ENCODE data around the gene CHRNA7. TPM values are rescaled to one million over a fixed set of nuclear protein-coding genes. Genes with fewer than 3 reads are reported as not detected.
"Not testable (repeated sequence)": the region's sequence is repeated elsewhere in the genome, so short reads cannot be mapped to it uniquely, and the experiment has no call there.

The CHRNA7 gene
- total RNA-seq, 4 donors from 2014 or later: 10.7 to 55.9 (median 38.2) TPM

DNA sequence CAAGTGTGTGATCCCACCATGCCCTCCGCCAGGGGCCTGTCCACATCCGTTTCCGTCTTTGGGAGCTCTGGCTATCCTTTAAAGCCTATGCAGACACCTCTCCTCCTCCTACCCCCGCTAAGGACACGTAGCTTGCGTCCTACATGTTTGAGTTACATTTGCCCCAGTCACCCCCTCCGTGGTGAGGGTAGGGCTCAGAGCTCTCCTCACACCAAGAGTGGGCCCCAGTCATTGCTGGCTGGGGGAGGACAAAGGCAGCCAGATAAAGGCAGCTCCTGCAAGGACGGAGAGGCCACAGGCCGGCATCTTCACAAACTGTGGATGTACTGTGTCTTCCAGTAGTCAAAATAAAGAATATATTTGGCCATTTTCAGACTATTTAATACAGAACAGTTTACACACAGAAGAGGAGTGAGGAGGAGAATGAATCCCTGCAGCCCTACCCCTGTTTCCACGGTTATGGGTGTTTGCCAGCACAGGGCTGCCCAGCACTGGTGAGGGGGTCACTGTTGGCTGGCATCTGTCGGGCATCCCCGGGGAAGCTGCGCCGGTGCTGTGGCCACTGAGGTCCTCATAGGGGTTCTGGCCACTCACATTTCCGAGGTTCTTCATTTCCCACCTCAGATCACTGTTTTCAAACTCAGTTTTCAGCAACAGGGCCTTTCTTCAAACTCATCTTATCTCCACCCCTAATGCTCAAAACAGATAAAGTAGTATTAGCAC, 118.7 kb downstream of the CHRNA7 start:
- no peak overlapping the region for H3K27ac ChIP-seq
- no peaks in the 10 kb centered on the region for H3K9me3 ChIP-seq
- H3K4me3 ChIP-seq: no peak overlapping the region
- TF ChIP-seq, protein P1, sequence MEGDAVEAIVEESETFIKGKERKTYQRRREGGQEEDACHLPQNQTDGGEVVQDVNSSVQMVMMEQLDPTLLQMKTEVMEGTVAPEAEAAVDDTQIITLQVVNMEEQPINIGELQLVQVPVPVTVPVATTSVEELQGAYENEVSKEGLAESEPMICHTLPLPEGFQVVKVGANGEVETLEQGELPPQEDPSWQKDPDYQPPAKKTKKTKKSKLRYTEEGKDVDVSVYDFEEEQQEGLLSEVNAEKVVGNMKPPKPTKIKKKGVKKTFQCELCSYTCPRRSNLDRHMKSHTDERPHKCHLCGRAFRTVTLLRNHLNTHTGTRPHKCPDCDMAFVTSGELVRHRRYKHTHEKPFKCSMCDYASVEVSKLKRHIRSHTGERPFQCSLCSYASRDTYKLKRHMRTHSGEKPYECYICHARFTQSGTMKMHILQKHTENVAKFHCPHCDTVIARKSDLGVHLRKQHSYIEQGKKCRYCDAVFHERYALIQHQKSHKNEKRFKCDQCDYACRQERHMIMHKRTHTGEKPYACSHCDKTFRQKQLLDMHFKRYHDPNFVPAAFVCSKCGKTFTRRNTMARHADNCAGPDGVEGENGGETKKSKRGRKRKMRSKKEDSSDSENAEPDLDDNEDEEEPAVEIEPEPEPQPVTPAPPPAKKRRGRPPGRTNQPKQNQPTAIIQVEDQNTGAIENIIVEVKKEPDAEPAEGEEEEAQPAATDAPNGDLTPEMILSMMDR (IDR thresholded peaks at IDR 0.05): no peak
- no peaks in the 10 kb centered on the region for H3K27me3 ChIP-seq
- H3K4me1 ChIP-seq: no peaks in the 10 kb centered on the region
- no peaks in the 10 kb centered on the region for H3K36me3 ChIP-seq
- DNase-seq: no peak

DNA sequence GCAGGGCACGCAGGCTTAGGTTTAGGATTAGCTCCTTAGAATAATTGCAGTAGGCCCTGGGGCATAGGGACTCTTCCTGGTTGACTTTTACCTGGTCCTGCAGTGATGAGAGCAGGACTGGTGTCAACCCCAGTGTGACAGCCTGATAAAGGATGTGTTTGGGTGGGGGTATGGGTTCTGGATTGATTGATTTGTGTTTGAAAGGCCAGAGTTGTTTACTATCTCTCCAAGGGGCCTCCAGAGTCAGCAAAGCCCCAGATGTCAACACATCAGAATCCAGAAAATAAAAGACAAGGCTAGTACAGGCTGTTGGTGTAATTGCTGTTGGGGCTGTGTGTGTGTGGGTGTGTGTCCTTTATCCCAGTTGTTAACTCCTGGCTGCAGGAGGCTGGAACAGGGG, 122.3 kb downstream of the CHRNA7 start:
- DNase-seq: no peak
- H3K9me3 ChIP-seq: no peaks in the 10 kb centered on the region
- no peaks in the 10 kb centered on the region for H3K4me1 ChIP-seq
- H3K4me3 ChIP-seq: no peak overlapping the region
- TF ChIP-seq POLR2A (IDR thresholded peaks at IDR 0.05): no peak
- TF ChIP-seq, protein P1 (IDR thresholded peaks at IDR 0.05): no peak
- H3K27me3 ChIP-seq: no peaks in the 10 kb centered on the region
- H3K36me3 ChIP-seq: no peaks in the 10 kb centered on the region
- H3K27ac ChIP-seq: no peak overlapping the region

DNA sequence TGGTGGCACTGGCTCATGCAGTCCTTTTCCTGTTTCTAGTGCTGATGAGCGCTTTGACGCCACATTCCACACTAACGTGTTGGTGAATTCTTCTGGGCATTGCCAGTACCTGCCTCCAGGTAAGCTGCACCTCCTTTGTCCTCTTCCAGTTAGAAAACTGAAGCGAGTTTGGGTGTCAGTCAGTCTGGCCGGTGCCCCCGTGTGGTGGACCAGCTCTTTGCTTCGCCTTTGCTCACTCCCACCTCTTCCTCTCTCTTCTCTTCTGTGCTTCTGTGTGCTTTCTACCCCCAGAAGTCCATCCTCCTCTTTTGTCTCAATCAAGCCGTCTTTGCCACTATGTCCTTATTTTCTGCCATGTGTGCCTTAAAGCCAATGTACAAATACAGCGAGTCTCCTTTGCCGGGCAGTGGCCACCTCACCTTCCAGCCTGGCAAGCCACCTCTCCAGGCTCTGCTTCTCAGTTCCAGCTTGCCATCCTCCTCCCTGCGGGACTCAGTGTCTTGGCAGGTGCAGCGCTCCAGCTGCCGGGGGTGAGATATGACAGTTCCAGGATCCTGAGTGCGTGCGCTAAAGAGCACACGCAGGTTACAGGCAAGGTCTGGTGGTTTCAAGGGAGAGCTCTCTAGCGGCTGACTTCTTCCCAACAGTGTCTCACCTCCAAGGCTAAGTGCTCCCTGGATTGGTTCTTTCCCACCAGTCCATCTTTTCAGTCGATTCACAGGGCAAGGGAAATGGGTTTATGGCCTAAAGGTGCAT, 123.7 kb downstream of the CHRNA7 start:
- not testable (repeated sequence) for H3K27ac ChIP-seq, H3K36me3 ChIP-seq, H3K4me3 ChIP-seq

DNA sequence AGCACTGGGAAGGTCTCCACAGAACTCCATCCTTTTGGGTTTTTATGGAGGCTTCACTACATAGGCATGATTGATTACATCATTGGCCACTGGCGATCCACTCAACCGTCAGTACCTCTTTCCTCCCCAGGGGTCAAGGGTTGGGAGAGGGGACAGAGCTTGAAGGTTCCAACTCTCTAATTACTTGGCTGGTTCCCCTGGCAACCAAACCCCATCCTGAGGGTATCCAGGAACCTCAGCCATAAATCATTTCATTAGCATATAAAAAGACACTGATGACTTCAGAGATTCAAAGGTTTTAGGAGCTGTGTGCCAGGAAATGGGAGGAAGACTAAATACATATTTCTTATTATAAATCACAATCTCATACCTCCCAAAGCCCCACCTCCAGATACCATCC, 131.8 kb downstream of the CHRNA7 start:
- not testable (repeated sequence) for H3K27ac ChIP-seq, H3K4me3 ChIP-seq

More for the DNA sequence above, 123.7 kb downstream of the CHRNA7 start:
- not testable (repeated sequence) for DNase-seq, H3K27me3 ChIP-seq, H3K4me1 ChIP-seq, H3K9me3 ChIP-seq

DNA sequence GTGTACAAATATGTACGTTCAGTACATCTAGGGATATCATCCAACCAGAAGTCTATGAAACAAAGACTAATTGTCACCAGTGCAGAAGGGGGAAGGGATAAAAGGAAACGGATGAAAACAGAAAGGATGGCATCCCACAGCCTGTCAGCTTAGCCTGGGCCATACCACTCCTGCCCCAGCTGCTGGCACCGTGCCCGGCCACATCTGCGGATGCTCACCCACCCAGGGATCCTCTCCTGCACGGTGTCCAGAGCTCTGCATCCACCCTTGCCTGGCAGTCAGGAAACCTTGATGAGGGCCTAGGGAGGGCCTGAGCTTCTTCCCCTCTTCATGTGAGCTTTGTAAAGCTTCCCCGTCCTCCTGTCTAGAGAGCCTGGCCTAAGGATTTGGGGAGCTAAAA, 133.8 kb downstream of the CHRNA7 start:
- not testable (repeated sequence) for H3K9me3 ChIP-seq, H3K4me3 ChIP-seq, H3K27me3 ChIP-seq, H3K4me1 ChIP-seq, H3K27ac ChIP-seq, DNase-seq, H3K36me3 ChIP-seq

More for the DNA sequence above, 131.8 kb downstream of the CHRNA7 start:
- DNase-seq, H3K4me1 ChIP-seq, H3K9me3 ChIP-seq, H3K36me3 ChIP-seq, H3K27me3 ChIP-seq: not testable (repeated sequence)

DNA sequence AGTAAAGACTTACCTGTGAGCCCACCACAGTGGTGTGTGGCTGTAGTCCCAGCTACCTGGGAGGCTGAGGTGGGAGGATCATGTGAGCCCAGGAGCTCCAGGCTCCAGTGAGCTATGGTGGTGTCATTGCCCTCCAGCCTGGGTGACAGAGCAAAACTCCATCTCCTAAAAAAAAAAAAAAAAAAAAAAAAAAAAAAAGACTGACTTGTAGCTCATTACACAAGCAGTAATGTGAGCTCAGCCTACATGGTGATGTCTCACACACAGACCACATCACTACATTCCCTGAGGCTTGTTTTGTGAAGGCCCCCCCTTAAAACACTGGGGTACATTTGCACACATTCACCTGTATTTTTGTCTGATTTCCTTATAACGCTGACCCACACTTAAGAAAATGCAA, 134.4 kb downstream of the CHRNA7 start:
- H3K4me1 ChIP-seq, H3K27me3 ChIP-seq, H3K9me3 ChIP-seq, H3K36me3 ChIP-seq, H3K27ac ChIP-seq, DNase-seq, H3K4me3 ChIP-seq: not testable (repeated sequence)

DNA sequence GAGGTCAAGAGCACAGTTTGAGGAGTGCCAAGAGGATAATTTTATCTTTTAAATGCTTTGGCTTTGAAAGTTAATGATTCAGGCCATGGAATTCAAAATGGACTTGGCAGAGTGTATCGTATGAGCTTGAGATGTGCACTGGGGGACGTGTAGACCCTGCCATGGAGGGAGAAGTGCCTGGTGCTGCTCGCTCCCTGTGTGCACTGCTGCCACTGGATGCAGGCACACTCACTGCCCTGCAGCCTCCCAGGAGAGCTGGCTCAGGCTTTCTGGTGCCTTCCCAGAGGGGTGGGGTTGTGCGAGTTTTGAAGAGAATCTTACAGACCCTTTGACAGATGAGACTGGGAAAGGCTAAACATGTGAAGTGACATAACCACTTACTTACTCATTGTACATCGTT, 135.5 kb downstream of the CHRNA7 start:
- H3K27ac ChIP-seq, H3K9me3 ChIP-seq, H3K4me3 ChIP-seq, H3K27me3 ChIP-seq, DNase-seq, H3K4me1 ChIP-seq, H3K36me3 ChIP-seq: not testable (repeated sequence)

DNA sequence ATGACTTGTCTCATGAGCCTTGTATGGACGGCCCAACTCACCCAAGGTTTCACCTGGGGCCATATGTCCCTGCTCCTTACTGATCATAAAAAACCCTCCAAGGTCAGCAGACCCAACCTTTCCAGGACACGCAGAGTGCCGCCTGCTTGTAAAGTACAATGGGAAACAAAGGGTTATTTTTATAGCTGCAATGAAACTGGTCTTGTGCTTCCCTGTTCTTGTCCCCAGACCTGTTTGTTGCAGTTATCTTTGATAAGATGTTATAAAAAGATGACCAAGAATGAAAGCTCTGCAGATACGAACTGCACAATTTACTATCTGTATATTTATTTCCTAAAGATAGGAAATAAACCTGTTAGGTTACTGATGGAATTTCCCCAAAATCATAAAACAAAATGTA, 136.0 kb downstream of the CHRNA7 start:
- H3K27me3 ChIP-seq, H3K4me1 ChIP-seq, H3K36me3 ChIP-seq, DNase-seq, H3K27ac ChIP-seq, H3K9me3 ChIP-seq, H3K4me3 ChIP-seq: not testable (repeated sequence)

DNA sequence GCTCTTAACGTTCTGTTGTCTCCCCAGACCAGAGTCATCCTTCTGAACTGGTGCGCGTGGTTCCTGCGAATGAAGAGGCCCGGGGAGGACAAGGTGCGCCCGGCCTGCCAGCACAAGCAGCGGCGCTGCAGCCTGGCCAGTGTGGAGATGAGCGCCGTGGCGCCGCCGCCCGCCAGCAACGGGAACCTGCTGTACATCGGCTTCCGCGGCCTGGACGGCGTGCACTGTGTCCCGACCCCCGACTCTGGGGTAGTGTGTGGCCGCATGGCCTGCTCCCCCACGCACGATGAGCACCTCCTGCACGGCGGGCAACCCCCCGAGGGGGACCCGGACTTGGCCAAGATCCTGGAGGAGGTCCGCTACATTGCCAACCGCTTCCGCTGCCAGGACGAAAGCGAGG, 137.6 kb downstream of the CHRNA7 start:
- not testable (repeated sequence) for H3K9me3 ChIP-seq, H3K36me3 ChIP-seq, H3K4me3 ChIP-seq, H3K27ac ChIP-seq, H3K4me1 ChIP-seq, H3K27me3 ChIP-seq, DNase-seq

DNA sequence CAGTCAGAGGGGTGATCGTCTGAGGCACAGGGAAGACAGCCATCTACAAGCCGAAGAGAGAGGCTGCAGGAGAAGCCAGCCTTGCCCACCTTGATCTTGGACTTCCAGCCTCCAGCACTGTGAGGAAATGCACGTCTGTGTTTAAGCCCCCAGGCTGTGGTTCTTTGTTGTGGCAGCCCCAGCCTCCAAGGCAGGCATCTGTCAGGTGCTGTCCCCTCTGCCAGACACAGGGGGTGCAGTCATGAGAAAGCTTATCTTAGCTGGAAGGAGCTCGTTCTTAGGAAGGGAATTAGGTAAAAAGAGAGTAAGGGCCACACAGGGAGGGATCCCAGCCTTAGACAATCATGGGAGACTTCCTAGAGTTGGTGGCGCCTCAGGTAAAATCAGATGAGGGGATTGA, 150.3 kb downstream of the CHRNA7 start:
- not testable (repeated sequence) for H3K9me3 ChIP-seq, H3K27me3 ChIP-seq, H3K4me3 ChIP-seq, DNase-seq, H3K4me1 ChIP-seq, H3K36me3 ChIP-seq, H3K27ac ChIP-seq

DNA sequence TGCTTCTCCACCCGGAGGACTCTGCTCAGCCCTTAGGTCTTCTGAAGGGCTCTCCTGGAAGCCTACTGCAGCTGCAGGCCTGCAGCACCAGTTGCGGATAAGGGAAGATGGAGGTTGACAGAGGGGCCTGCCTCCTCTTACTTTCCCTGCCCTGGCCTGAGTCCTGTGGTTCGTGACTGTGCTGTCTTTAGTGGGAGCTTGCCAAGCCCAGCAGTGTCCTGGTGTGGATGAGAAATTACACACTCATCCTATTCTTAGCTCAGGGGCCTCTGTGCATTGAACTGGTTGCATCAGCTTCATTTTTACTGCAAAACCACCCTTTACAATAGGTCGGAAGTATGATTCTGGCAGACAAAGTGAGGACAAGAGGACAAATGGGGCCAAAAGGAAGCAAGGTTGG, 163.5 kb downstream of the CHRNA7 start:
- H3K27ac ChIP-seq, H3K9me3 ChIP-seq, H3K4me1 ChIP-seq, DNase-seq, H3K4me3 ChIP-seq, H3K36me3 ChIP-seq, H3K27me3 ChIP-seq: not testable (repeated sequence)

DNA sequence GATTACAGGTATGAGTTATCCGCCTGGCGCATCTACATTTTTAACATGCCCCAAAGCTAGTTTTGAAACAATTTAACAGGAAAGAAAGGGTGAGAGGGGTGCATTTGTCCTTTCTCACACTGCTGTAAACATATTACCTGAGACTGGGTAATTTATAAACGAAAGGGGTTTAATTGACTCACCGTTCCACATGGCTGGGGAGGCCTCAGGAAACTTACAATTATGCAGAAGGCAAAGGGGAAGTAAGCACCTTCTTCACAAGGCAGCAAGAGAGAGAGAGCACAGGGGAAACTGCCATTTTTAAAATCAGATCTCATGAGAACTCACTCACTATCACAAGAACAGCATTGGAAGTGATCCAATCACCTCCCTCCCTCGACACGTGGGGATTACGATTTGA, 165.9 kb downstream of the CHRNA7 start:
- not testable (repeated sequence) for H3K27me3 ChIP-seq, H3K4me1 ChIP-seq, H3K27ac ChIP-seq, H3K4me3 ChIP-seq, H3K9me3 ChIP-seq, H3K36me3 ChIP-seq, DNase-seq

DNA sequence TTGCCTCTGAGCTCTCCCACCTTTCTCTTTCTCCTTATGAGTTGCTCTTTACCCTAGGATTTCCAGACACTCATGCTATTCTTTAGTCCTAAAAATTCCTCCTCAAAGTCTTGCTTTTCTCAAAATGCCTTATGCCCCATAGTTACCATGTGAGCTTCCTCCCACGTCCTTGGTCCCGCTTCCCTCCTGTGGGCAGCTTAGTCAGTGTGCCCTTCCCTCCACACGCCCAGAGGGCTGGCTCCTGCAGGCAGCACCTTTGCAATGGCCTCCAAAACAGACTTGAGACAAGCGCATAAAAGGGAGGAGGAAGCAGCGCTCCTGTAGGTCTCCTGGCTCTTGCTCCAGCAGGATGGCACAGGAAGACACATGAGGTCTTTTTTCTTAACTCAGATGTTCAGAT, 168.6 kb downstream of the CHRNA7 start:
- not testable (repeated sequence) for H3K4me3 ChIP-seq, H3K27me3 ChIP-seq, DNase-seq, H3K4me1 ChIP-seq, H3K27ac ChIP-seq, H3K9me3 ChIP-seq, H3K36me3 ChIP-seq

Data from Peyer's patch (tissue), 4 donors.